HG03439 (cell line): Measurements from ENCODE around the gene PKP2.
"Not testable (repeated sequence)": the region's sequence is repeated elsewhere in the genome, so short reads cannot be mapped to it uniquely, and the experiment has no call there.

ENCODE experiments used
- ATAC-seq: cut with Tn5 transposase; IDR thresholded peaks from one replicate; pipeline ENCODE4 v1.9.1; 2021; ENCODE audit warnings: mild to moderate bottlenecking, moderate library complexity; ENCODE audit not compliant: unreplicated experiment

PKP2 gene

DNA sequence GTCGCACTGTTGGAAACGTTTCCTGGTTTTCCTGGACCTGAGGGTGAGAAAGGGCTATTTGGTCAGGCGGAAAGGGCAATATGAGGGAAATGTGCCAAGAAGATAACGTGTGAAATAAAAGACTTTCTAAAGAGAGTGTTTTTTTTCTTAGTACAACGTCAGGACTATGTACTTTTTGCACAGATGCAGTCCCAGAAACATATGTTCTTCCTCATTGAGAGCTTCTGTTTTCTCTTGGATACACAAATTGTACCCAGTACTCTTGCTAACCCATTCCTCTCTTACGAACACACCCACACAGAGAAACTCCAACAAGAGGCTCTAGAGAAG is 669 bp upstream of the PKP2 start:
- no peak for ATAC-seq

DNA sequence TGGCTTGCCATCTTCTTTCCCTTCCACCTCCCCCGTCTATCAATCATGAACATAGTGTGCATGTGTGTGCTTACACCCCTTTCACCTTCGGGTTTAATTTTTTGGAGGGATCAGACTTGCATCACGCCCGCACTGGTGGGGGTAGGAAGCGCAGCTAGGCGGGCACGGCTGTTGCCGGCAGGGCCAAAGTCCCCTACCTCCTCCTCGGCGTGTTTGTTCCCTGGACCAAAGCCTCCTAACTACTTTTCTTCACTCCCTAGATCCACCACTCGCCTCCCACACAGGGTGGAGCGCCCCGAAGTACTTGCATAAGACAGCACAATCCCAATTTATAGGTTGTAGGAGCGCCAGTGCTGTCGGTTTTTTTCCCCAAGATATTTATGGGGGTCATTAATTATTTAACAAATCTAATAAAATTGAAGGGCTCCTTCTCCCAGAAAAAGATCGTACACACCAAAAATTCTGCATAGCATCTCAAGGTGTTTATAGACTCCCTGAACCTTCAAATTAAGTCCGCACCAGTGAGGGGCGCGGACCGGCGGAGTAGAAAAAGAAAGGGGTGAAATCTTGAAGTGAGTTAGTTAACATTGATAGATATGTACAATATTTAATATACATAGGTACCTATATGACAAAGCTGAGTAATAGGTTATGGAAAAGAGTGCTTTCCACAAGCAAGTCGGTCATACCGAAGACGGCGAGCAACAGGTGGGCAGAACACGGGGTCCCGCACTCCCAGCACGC is 717 bp downstream of the PKP2 start:
- no peak for ATAC-seq

DNA sequence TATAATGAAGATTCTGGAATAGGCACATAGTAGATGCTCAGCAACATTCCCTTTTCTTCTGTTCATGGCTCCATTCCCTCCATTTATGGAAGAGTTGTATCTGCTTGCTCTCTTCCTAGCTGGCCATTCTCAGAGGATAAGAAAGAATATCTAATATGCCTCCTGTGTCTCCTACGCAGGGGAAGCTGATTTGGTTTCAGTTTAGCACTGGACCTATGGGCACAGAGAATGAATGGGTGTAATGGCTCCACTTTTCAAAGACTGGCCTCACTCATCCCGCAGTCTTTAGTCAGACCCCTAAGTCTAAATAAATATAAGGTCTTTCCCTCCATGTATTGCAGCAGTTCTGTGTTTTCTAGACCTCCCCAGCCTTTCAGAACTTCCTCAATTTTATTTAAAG is 2.0 kb downstream of the PKP2 start:
- ATAC-seq, result no peak

DNA sequence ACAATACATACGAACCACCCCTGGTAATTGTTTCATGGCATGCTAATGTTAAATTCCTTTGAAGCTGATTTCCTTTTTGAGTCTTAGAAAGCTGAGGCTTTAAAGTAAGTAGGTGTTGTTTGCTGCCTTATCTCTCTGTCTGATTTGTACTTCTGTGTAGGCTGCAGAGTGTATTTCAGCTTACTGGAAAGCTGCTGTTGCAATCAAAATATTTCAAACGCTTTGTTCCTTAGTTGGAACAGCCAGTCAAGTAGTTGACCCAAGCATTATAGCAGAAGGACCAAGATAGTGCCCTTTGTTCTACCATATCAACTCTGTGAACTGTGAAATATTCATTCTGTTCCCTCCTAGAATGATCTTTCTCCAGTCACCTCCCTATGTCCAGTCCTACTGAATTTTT is 3.1 kb downstream of the PKP2 start:
- ATAC-seq, result no peak

DNA sequence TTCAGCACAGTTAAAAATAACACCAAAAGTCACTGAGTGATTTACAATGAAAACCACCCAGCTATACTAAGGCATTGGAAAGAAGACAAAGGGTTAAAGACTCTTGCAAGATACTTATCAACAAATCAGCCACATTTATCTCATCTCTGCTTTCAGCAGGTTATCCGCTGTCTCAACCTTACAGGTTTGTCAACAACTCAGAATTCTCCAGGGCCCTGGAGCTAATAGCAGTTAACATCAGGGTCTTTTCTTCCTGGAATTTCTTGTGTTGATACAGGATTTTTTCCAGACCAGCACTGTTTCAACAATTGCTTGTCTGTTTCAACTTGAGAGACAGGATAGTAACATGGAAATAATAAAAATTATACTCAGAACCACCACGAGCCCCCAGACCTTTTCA is 3.5 kb downstream of the PKP2 start:
- ATAC-seq, result no peak

DNA sequence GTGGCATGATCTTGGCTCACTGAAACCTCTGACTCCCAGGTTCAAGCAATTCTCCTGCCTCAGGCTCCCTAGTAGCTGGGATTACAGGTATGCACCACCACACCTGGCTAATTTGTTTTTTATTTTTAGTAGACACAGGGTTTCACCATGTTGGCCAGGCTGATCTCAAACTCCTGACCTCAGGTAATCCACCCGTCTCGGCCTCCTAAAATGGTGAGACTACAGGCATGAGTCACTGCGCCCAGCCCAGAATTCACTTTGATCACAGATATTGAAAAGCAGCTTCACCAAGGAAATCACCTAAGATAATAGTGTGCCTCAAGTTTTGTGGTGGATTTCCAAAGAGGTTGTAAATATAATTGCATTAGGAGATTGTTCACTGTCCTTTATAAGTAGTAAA is 4.2 kb downstream of the PKP2 start:
- ATAC-seq, result not testable (repeated sequence)

DNA sequence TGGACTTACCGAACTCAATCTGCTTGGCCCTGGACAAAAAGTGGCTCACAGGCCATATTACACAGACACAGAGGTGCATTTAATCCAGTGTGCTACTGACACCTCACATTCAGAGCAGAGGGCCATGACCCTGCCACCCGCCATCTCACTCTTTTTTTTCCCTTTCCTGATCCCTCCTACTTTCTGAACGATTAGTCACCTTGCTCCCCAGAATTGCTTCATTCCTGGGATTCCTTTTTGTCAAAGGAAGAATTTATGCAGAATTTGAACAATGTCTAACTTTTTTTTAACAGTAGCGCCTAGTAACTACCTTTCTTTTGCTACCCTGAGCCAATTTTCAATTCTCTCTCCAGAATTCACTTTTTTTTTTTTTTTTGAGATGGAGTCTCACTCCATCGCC is 4.6 kb downstream of the PKP2 start:
- ATAC-seq, result no peak

DNA sequence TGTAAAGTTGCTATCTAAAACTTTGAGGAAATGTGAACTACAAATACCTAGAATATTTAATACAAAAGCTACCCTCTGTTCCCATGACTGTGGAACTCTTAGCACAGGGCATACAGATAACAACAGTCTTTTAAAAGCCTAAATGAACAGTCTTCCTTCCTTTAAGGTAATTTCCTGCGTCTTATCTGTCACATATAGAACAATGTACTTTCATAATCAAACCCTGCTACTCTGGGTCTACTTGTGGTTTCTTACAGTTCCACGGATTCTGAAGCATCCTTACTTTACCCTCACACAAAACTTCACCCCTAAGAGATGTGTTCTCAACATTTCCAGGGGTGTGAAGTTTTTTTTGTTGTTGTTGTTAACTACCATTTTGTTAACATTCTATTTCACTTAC is 5.1 kb downstream of the PKP2 start:
- no peak for ATAC-seq

DNA sequence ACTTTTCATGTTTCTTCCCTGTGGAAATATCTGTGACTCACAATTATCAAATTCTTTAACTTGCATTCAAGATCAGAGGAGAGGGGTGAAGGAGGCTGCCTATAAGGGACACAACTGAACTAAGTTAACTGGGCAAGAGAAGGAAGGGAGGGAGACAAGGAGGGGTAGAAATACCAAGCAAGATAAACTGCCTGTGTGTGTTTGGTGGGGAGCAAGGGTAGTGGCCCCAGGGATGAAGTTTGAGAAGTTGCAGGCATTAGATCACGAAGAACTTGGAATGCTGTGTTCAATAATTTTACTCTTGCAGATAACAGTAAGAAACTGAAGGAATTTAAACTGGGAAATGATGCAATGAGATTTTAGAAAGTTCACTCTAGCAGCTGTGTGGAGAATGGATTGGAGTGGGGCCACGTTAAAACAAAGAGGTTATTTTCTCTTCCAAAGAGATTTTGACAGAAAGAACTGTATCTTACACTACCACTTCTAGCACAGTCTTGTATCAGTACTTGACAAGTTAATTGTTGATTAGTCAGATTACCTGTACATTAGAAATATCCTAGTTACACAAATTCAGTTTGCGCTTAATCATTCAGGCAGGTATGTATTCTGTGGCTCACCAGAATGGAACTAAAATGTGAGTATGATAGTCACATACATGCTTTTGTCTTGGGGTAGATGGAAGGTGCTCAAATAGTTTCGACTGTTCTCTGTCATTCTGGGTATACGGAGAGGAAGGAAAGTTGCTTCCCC is 7.4 kb downstream of the PKP2 start:
- no peak for ATAC-seq

DNA sequence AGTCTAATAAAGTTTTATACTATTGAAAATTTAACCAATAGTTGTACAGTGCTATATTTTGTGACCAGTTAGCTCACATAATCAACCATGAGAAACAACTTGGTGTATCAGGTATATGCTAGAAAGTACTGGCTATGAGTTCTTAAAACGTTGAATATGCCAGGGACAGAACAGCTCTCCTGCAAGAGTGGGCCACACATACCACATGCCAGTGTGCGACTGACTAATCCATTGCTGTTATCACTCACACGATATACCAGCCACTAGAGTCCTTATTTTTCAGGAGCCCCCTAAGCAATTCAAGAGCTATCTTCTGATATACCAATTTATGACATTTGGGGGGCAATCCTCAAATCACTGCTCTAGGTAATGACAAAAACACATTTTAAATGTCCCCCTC is 9.5 kb downstream of the PKP2 start:
- ATAC-seq, result no peak

DNA sequence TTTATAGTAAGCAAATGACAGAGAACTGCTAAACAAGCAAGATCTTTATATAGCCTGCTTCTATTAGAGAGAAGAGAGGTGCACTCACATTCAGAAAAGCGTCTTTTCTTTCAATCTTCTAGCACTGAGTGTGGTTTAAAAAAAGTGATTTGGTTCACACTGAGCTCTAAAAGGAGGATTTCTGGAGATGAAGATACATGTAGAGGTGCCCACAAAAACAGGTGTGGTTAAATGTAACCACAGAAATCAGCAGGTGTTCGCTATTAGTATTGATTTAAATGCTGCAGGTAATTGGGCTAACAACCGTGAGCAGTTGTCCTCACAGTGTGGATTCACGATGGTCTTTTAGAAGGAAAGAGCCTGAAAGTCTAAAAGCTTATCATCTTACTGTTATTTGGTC is 10.7 kb downstream of the PKP2 start:
- ATAC-seq, result no peak

DNA sequence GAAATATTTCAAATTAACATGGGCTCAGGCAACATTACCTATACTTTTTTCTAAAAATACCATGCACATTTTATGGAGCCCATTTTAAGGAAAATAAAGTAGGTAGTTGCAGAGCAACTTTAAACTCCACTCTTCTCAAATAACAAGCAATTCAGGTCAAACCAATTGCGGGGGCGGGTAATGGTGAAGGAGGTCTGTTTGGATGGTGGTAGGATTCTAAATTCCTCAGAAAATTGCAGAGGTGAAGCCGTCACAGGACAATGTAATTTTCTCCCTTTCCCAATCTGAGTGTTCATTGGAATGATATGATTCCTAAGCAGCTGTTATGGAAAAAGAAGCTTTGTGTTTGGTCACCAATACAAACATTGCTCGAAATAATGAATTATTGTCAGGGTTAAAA is 11.6 kb downstream of the PKP2 start:
- no peak for ATAC-seq

DNA sequence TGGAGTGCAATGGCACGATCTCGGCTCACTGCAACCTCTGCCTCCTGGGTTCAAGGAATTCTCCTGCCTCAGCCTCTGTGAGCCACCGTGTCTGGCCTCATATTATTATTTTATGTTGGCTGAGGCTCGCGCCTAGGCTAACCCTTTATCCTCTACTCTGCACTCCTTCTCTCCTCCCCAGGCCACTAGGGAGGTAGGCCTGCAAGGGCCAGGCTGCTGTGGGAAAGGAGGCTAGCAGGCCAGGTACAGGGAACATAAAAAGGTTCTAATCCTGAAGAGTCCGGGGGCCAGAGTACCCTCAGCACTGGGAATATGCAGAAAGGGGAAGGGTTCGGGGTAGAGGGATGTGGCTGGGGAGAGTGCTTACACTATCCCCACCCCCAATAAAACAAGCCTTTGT is 14.9 kb downstream of the PKP2 start:
- no peak for ATAC-seq

DNA sequence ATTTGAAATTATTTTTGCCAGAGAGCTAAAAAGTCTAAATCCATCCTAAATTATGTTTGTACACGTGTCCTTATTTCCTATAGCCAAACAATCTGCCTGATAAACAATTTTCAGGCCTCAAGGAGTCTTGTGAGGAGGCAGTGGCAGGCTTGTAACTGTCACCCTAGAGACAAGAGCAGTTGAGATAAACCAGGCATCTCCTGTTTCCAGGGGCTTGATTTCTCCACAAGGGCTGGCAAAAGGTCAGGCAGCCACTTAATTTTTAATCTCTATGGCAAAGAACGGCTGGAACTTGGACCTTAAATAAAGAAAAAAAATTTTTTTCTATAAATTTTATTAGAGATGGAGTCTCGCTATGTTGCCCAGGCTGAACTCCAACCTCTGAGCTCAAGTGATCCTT is 15.5 kb downstream of the PKP2 start:
- no peak for ATAC-seq

DNA sequence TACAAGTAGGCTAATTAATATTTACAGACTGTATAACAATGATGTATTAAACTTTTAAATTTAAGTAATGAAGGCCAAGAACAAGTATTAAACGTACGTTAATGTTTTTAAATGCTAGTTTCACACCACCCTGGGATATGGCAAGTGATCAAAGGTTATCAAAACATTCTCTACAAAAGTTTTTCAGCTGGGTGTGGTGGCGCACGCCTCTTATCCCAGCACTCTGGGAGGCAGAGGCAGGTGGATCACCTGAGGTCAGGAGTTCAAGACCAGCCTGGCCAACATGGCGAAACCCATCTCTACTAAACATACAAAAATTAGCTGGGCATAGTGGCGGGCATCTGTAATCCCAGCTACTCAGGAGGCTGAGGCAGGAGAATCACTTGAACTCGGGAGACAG is 17.5 kb downstream of the PKP2 start:
- ATAC-seq, result not testable (repeated sequence)

DNA sequence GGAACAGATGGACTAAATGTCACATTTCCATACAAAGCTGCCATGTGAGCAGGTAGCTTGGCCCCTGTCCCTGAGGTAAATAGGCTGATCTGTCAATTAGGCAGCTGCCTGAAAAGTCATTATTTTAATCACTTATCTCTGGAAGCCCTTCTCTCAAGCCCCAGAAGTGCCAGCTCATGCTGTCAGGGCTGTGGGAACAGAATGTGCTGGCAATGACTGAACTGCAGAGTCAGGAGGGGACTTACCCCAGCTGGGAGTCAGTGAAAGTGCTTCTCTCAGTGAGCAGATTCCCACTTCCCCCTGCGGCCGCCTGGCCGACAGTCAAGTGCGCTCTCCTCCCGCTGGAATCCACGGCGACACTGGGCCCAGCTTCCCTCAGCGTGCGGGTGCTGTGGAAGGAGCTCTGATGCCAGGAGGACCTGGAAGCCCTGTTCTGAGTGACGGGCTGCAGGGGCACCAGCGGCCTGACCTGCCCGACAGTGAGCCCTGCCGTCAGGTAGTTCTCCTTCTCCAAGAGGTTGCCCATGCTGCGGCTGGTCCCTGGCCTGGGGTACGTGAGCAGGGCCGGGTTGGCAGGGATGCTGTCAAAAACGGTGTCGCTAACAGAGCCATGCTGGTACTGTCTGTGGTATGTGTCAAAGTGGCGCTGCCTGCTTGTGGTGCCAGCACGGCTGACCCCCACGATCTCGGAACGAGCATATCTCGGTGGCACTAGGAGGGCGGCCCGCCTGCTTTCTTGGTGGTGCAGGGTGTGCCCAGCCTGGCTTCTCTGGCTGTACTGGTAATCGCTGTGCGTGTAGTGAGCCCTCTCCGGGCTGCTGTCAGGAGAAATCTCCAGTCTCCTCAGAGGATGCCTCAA is 18.7 kb downstream of the PKP2 start:
- ATAC-seq, result no peak

DNA sequence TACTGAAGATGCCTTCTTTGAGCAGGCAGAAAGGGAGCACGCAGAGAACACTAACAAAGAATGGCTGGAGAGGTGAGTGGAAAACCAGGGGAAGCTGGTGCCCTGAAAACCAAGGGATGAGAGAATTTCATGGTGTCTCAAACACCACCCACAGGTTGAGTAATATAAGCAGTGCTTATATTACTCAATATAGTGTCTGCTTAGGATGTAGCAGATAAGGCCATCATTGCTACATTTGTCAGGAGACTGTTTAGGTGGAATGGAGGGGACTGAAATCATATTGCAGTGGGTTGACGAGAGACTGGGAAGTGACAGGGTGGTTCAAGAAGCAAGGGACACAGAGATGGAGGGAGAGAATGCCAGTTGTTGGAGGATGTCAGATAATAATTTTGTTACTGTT is 20.6 kb downstream of the PKP2 start:
- ATAC-seq, result no peak

DNA sequence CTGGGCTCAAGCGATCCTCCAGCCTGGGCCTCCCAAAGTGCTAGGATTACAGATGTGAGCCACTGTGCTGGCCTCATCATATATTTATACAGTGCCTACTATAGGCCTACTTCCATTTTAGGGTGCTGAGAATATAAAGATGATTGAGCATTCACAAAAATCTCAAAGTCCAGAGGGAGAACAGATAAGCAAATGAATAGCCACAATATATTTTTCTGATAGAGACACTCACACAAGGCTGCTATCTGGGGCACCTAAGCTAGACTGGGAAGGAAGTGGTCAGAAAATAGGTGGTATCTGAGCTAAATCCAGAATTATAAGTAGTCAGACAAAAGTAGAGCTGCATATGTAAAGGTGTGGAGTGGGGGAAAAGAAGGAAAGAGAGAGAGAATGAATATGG is 21.6 kb downstream of the PKP2 start:
- ATAC-seq, result no peak

DNA sequence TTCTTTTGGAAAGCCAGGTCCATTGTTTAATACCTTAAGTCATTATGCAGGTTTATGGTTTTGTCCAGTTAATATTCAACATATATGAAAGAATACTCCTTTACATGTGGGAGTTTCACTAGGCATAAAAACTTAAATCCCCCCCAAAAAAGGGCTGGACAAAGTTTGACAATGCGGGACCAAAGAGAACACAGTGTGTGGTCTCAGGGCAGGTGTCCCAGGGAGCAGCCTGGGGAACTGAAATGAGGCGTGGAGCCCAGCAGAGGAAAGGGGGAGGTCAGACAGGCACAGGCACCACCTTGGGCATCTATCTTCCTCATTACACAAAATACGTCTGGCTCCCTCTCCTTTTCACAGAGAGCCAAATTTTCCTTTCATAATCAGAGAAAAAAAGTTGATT is 22.5 kb downstream of the PKP2 start:
- ATAC-seq, result no peak

DNA sequence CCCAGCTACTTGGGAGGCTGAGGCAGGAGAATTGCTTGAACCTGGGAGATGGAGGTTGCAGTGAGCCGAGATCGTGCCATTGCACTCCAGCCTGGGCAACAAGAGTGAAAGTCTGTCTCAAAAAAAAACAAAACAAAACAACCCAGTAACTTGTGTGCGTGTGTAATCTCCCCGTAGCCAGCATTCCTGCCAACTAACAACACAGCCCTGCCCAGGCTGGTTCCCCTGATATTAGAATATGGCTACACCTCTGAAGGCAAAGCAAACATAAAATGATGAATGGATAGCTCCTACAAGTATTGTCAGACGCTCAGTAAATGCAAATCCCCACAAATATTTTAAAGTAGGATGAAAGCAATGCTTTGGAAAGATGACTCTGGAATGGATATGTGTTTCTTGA is 24.2 kb downstream of the PKP2 start:
- not testable (repeated sequence) for ATAC-seq

DNA sequence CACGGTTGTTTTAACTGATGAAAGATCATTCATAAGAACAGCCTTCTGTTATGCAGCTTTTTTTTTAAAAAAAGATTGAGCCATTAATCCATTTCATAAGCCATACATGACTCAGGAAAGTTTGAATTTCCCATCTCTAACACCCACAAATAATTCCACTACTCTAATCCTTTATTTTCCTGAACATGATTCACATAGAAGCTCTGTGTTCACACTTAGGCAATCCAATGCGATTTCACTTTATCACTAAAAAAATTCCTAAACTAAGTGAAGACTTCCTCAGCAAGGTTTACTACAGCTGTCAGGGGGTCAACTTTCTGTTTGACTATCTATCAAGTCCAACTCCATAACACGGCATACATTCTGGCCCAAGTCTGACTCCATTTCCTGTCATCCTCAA is 25.9 kb downstream of the PKP2 start:
- no peak for ATAC-seq

DNA sequence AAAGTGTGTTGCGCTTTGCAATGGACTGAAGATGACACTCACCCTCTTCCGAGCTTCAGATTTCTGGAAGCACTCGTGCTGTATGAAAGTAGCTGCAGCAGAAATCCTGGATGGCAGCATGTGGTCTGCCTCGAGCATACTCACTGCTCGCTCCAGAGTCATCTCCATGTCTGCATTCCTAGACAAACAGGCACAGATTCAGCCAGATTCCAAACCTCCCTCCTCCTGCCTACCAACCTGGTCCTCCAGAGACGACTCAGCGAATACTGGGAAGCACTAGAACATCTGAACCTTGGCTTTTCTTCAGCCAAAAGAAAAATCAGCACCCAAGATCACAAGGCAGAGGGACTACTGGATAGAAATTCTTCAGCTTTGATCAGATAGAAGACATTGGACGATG is 27.7 kb downstream of the PKP2 start:
- ATAC-seq, result no peak
